CD4-positive, alpha-beta T cell treated with Interleukin-4 for 1 hour (primary cell): Measurements from ENCODE around the gene TMEM218.

Source experiments
- DNase-seq, 2 donors: peaks; one replicate each; pipeline ENCODE4 v3.0.0-alpha.2; 2020 to 2022

Gene TMEM218

DNA sequence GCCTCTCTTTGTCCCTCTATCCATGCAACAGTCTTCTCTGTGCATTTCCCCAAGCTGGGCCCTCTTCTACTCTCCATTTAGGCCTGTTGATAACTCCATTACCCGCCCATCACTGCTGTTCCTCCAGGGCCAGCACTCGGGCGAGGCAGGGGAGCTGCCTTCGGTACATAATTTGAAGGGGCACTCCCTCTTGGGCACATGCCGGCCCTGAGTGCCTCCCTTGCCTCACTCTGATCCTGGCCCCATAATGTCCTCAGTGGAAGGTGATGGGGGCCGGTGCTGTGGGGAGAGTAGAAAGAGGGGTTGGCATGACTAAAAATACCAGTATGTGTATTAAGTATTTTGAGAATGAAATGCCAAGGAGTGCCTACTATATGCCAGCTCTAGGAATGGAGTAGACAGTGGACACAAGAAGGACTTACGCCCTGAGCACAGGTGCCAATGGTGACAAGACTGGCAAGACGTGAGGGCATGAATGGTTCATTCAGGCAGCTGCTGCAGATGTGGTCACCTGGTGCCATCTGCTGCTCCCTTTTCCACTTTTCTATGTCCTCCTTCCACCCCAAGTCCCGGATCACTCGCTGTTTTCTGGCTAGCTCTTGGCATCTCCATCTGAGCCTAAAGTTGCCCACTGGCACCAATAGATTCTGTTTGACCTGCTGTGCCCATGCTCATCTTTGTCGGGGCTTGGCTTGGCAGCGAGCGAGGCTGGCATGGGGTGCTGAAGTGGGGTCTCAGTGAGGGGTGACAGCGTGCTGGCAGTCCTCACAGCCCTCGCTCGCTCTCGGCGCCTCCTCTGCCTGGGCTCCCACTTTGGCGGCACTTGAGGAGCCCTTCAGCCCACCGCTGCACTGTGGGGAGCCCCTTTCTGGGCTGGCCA, 22.6 kb downstream of the TMEM218 start:
- DNase-seq, result no peak

DNA sequence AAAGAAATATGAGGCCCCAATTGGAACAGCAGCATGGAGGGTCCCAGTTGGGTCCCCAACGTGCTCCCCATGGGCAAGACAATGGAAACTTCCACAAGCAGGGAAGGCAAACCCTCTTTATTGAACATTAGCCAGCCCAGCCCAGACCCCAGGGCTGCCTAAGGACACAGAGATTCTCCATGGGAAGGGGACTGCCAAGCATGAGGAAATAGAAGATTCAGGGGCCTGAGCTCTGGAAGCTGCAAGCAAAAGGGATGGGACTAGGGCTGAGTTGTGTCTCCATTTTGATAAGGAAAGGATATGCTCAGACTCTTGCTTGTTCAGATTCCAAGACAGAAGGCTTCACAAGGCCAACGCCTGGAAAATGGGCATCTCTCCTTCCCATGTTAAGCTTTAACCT, 23.3 kb downstream of the TMEM218 start:
- no peak for DNase-seq

DNA sequence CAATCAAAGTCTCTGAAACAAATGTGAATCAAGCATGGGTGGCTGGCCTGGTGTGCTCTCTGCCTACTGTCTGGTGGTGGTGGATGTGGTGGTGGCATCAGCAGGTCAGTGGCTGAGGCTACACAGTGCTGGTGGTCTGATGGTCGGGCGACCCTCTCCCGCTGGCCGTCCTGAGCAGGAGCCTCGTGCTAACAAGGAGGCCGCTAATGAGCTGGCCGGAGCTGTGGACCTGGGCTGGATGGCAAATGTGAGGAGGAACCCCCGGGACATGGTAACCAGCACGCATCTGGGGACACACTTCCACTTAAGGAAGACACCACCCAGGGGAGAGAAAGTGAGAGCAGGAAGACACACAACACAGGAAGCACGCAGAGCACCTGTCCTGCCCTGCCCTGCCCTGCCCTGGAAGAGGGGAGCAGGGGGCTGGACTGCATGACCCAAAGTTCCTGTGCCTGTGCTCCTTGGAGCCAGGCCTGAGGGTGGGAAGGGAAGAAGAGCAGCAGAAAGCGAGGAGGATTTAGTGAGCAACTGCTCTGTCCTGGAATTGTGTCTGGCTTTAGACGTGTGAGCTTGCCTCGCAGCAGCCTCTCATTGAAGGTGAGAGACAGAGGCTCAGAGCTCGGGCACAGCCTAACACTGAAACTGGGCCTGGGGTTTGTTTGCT, 24.7 kb downstream of the TMEM218 start:
- DNase-seq, result no peak

DNA sequence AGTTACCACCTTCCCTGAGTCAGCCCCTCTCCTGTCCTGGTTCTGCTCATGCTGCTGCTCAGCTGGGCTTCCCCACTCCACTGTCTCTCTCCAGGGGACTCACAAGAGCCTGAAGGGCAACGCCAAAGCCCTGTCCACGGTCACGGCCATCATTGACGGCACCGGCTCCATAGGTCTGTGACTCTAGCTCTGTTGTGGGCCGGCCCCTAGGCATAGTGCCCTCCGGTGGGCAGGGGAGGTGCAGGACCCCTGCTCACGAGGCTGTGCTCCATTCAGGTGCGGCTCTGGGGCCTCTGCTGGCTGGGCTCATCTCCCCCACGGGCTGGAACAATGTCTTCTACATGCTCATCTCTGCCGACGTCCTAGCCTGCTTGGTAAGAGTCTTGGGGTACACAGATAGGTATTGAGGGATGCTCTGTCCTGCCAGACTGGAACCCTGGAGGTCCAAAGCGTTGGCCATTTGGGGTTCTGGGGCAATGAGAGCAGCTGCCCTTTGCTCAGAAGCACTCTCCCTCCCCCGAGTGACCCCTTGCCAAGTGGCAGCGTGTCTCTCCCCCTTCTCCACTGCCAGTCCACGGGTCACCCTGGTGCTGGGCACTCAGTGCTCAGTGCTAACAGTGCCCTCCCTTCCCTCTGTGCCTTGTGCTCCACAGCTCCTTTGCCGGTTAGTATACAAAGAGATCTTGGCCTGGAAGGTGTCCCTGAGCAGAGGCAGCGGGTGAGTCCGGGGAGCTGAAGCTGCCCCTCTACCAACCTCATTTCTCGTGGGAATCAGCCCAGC, 25.9 kb downstream of the TMEM218 start:
- no peak for DNase-seq

DNA sequence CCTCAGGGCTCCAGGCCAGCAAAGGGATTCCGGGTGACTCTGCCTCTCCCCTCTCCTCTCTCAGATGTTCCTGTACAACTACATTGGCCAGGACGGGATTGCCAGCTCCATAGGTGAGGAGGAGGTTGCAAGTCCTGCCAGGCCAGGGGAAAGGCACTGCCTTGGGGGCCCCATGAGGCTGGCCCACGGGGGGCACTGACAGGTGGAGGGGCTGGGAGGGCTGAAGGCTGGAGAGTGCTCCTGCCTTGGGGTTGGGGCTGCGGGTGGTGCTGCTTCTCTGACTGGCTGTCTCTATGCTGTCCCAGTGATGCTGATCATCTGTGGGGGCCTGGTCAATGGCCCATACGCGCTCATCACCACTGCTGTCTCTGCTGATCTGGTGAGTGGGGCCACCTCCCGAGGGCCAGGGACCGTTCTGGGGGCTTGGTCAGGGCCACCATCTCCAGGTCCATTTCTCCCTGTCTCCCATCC, 26.6 kb downstream of the TMEM218 start:
- DNase-seq, result no peak

DNA sequence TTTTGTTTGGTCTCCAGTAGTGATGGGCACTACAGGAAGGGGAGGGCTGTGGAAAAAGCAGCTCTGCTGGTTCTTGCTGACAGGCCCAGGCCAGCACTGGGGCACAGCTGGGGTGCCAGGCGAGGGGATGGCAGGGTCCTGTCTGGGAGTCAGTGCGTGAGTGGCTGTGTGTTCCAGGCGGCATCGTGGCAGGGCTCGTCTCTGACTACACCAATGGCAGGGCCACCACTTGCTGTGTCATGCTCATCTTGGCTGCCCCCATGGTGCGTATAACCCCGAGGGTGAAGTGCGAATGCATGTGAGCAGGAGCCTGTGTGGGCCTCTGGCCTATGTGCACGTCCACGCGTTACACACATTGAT, 27.4 kb downstream of the TMEM218 start:
- no peak for DNase-seq

DNA sequence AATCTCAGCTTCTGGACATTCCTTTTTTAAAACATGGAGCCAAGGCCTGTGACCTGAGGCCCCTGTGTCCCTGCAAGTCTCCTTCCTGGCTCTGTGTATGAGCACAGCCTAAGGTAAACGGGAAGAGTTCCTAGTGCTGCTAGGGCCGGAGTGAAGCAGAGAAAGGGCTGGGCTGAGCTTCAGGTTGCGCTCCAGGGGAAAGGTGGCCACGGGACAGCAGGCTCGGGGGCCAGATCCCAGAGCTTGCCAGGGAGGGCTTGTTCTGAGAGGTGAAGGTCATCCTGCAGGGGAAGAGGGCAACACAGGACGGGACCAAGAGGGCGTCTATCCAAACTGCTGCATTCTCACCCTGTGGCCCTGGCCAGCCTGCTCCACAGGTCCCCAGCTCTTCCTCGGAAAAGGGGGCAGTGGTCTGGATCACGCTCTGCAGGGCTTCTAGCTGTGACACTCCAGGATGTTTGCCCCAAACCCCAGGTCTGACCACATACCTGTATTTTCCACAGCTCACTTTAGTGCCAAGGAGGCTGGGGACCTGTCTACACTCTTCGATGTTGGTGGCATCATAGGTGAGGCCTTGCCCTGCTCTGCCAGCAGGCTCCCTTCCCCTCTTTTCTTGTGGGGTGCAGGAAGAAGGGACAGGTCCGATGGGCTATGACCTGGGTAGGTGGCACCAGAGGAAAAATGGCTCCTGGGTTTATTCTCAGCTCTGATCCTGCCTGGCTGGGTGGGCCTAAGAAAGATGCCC, 27.9 kb downstream of the TMEM218 start:
- DNase-seq, result no peak

DNA sequence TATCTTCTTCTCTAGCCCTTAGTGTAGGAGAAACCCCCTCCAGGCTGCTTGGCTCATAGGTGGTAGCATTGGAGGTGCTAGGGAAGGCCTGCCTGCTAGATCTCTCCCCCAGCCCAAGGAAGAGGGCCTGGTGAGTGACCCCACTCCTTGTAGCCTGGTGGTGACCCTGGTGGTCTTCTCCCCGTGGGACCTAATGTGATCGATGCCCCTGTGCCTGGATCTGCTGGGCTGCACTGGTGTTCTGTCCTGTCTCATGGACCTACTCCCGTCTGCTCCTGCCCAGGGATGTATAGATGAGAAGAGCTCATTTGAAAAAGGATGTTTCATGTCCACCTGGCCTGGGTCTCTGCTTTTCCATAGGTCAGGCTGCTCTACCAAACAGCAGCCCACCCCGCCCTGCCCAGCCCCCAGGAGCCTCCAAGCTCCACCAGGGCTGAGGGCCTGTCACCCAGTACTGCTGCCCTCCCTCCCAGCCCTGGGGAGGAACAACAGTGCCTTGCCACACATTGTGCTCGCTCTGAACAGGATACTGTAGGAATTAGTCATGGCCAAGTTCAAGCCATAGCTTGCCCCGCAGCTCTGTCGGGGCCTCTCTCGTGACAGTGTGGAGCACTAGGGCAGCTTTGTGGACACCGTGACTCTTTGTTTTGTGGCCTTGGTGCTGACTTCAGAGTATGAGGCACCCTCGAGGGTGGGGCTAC, 28.7 kb downstream of the TMEM218 start:
- DNase-seq, result no peak

DNA sequence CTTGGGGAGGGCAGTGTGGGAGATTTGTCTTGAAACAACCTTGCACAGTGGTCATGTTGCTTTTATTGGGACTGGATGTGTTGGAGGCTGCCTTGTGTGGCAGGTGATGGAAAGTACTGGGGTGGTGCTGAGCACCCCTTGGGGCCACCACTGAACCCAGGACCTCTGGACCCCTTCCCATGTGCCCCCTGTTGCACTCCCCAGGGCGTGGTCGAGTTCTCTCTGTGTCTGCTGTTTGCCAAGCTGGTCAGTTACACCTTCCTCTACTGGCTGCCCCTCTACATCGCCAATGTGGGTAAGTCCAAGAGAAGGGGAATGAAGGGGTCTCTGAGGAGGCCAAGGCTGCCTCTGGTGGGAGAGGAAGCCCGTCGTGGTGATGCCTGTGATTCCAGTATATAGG, 29.4 kb downstream of the TMEM218 start:
- DNase-seq, result no peak

DNA sequence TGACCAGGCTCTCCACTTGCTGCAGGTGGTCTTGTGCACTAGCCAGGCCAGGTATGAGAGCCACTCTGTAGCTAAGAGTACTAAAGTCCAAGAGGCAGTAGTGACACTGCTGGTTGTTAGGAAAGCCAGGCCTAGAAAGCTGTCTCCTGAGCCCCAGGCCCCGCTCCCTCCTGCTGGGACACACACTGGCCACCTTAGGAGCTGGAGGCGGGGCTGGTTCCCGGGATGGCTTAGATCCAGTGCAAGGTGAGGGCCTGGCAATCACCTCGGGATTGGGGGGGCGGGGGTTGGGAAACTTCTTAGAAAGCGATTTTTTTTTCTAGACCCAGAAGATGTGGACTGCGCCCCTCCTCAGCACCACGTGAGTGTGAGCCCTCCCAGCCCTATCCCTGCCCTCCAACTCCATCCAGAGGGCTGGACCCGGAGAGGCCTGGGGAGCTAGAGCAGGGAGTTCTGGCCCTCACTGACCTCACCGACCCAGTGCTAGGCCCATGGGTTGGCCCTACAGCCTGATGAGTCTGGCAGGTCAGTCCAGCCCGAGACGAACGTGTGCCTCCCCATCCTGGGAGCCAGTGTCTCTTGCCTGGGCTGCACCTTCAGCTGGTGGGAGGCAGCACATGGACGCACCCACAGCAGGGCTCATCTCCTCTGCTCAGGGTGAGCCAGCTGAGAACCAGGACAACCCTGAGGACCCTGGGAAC, 30.2 kb downstream of the TMEM218 start:
- no peak for DNase-seq

DNA sequence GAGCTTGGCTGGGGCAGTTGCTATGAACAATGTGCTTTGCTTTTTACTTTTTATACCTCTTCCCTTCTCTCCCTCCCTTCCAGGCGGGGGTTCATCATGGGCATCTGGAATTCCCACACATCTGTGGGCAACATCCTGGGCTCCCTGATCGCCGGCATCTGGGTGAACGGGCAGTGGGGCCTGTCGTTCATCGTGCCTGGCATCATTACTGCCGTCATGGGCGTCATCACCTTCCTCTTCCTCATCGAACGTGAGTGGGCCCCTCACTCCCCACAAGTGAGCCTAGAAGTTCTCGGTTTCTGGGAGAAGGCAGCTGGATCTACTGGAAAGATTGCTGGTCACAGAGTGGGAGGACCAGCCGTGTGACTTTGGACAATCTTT, 30.9 kb downstream of the TMEM218 start:
- no peak for DNase-seq

DNA sequence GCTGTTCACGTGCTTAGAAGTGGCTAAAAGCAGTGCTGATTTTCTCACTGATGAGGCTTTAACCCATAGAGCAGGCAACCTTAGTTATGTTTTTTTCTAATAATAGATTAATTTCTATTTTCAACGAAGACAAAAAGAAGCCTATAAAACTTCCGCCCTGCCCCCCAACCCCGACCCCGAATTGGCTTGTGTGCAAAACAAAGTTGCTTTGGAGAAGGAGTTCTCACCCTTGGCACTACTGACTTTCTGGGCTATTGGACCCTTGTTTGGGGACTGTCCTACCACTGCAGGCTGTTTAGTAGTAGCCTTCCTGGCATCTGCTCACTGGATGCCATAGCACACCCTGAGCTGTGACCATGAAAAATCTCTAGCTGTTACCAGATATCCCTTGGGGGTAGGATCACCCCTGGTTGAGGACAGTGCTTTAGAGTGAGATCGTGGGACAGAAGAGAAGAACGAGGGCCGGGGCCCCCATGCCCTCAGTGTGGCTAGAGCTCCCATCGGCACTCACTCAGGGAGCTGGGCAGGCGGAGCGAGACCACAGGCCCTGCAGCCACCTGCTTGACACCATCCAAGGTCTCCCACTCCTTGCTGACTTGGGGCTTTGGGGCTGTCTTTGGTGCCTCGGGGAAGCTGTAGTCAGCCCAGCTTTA, 31.4 kb downstream of the TMEM218 start:
- DNase-seq, result no peak

DNA sequence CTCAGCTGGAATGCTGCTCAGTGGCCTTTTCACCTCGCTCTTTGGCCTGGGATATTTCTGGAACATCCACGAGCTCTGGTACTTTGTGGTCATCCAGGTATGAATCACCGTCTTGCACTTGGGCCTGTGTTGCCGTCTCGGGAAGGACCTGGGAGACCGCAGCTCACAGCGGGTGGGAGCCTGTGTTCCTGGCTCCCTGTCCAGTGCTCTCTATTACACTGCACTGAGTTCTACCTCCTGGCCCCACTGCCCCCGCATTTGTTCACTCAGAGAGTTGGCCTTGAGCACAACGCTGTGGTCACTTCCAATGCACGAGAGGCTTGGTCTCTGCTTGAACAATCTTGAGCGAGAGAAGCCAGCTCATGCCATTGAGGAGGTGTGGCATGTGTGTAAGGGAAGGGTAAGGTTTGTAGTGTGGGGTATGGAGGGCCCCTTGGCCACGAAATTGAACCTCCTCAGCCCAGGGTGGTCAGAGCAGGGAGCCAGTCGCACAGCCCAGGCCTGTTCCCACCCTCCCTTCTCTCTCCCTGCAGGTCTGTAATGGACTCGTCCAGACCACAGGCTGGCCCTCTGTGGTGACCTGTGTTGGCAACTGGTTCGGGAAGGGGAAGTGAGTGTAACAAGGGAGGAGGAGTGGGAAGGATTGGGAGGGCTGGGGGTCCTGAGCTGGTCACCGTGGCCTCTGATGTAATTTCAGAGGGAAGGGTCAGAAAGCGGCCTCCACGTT, 32.1 kb downstream of the TMEM218 start:
- DNase-seq, result no peak

DNA sequence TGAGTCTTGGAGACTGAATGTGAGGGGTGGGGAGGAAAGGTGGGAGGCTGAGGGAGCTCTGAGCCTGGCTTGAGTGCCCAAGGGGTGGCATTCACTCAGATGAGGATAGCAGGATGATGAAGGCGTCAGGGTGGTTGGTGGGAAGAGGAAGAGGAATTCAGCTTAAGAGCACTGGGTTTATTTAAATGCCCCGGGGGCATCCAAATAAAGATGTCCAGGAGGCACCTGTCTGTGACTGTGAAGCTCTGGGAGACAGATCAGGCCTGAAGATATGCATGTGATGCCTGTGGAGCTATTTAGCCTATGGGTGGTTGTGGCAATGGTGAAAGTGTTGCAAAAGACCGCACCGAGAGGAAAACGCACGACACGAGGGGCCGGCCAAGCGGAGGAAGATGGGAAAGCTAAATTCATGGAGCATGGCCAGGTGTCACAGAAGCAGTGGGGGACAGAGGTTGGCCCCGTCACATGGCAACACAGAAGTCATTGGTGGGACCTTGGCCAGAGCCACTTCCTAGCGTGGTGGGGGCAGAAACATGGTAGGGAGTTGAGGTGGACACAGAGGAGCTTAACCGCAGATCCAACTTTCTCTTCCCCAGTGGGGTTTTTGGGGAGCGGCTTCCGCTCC, 32.8 kb downstream of the TMEM218 start:
- DNase-seq, result no peak

DNA sequence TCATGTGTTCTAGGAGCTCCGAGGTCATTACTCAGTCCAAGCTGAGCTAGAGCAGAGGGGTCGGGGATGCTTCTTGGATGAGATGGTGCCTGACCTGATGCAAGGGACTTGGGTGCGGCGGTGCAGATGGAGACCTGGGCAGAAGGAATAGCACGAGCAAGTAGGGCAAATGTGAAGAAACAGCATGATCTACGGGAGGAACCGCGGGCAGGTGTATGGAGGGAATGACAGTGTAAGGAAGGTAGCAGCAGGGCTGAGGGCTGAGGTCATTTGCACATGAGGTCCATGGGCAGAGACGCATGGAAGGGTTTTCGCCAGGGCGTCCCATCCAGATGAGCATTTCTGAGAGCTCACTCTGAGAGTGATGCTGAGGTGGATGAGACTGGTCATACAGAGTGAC, 33.4 kb downstream of the TMEM218 start:
- no peak for DNase-seq

DNA sequence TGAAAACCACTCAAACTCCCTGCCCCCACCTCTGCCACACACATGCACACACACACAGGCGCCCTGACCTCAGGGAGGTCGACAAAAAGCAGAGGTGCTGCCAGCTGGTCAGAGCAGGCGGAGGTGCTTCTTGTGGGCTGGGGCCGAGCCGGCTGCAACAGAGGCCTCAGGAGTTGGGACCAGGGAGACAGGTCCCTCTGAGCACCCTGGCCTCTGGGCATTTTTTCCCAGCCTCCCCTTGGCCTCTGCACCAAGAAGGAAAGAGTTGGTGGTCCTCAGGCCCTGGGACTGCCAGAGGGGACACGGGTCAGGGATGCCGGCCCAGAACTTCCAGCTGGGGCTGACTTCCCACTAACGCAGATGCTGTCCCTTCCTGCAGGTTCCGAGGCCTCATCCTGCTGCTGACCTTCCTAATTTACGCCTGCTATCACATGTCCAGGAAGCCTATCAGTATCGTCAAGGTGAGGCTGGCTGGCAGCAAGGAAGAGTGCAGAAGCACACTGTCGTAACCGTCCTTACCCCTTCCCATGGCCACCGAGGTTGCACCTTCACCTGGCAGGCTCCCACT, 35.0 kb downstream of the TMEM218 start:
- DNase-seq, result no peak

DNA sequence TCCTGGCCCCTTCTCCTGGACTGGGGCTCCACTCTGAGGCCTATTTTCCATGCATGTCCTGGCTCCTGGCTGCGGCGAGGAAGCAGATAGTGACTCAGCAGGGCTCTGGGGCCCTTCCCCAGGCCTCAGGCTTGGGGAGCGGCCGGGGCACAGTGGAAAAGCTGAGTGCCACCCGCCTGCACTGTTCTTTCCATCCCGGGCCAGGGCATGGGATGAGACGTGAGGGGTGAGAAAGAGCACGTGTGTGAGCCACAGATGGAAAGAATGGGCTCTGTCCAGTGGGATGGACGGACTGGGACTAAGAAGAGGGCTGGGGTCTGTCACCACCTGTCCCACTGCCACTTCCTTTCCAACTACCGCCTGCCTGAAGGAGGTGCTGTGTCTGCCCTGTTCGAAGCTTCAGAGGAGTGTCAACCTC, 35.5 kb downstream of the TMEM218 start:
- DNase-seq, result no peak

DNA sequence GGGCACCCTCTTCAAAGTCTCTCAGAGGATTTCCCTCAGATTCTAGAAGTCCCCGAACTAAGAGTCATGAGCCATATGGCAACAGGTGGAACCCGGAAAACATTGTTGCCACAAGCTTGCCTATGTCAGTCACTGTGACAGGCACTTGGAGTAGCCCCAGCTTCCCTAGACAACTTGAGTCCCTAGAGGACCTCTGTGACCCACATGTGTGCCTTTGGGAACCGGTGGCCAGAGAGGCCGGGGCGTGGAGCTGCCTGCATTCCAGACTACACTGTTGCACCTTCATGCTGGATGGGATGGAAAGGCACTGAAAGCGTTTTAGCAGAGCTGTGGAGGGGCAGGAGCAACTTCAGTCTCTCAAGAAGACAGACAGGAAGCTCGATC, 36.2 kb downstream of the TMEM218 start:
- DNase-seq, result no peak

DNA sequence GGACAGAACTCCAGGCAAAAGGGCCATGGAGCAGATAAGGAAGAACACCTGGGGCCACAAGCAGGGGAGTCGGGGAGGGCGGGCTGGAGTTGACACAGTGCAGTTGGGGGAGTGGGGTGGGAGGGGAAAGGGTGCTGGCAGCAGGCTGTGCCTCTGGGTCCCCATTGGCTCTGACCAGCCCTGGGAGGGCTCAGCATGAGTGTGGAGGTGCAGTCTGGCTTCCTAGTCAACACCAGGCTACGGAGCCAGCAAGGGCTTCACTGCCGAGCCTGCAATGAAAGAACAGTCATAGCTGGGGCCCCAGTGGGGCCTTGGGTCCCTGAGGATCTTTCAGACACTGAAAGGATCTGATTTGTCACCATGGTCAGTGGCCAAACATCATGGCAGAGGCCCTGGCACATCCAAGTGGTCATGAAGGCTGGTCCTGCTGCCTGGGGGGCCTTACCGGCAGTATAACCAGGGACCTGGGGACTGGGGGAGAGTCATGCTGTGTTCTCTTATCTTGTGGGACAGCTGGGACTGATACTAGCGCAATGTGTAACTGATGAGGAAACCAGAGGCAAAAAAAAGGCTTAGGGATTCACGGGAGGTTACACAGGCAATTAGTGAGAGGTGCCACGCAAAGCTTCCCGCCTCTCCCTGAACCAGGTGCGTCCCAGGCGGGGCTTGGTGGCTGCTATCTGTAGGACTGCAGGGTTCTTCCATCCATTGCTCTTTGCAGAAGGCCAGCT, 36.8 kb downstream of the TMEM218 start:
- no peak for DNase-seq
